K562 (cell line): ENCODE results near the gene MAST4. TPM values are rescaled to one million over a fixed set of nuclear protein-coding genes. Genes with fewer than 3 reads are reported as not detected.

Experiments used
- ATAC-seq: fragments of 200-7000 bp; cut with Tn5 transposase; 3 replicates; pipeline ENCODE4 v1.9.1; 2020; ENCODE audit warnings: moderate library complexity
- BruUV-seq: library from RNA; stranded (reverse); fragments of 400-500 nt; replicated peaks from 2 replicates; lab custom pipeline; 2021; lab: Mats Ljungman, UMichigan
- CTCF ChIA-PET: fragments of 300-600 bp; formaldehyde crosslinking; extraction: SDS; loops from one replicate; lab custom pipeline; 2021; ENCODE audit warnings: low intra/inter-chr PET ratio; lab: Yijun Ruan, JAX
- POLR2A ChIA-PET: fragments of 300-600, 350-650 bp; sonication (Branson Sonifier 250); formaldehyde crosslinking; extraction: SDS; loops from one replicate; lab custom pipeline; 2021; ENCODE audit warnings: antibody characterized with exemption, inconsistent platforms; lab: Yijun Ruan, JAX
- DNase-seq, 4 experiments: peaks; one replicate each; pipeline versions ENCODE4 v3.0.0 to v3.0.0-alpha.2; 2011 to 2018; ENCODE audit warnings: low spot score in 3 of 4, mixed read lengths in 3 of 4; ENCODE audit errors: extremely low read depth in 1 of 4
- FAIRE-seq: peaks from 2 replicates; lab custom pipeline; 2011; peaks lifted over from hg19 to GRCh38; lab: Jason Lieb, UNC
- H2AFZ ChIP-seq: 2 replicates; pipeline ENCODE4 v1.6.0; 2011; ENCODE audit warnings: low read depth, low read length, control low read depth, inconsistent platforms
- H3K27ac ChIP-seq: fragments of 200-600 bp; 3 replicates; pipeline ENCODE4 v1.8.0; 2011; ENCODE audit warnings: low read depth, mild to moderate bottlenecking, control low read depth, inconsistent platforms, low read length, moderate library complexity, mixed read lengths; ENCODE audit errors: extremely low read depth
- H3K27me3 ChIP-seq, 2 experiments: fragments of 300-600 bp in 1 of 2; 2 replicates in 1 of 2; 3 replicates in 1 of 2; pipeline versions ENCODE4 v1.6.0 to v1.8.0; 2011; ENCODE audit warnings: inconsistent platforms in 2 of 2, low read length in 2 of 2, mild to moderate bottlenecking in 1 of 2, mixed read lengths in 1 of 2, moderate library complexity in 1 of 2; ENCODE audit not compliant: control insufficient read depth in 2 of 2, insufficient read depth in 2 of 2
- H3K36me3 ChIP-seq: fragments of 300-600 bp; 3 replicates; pipeline ENCODE4 v1.8.0; 2011; ENCODE audit warnings: mild to moderate bottlenecking, low read length, inconsistent platforms; ENCODE audit not compliant: control insufficient read depth, insufficient read depth
- H3K4me1 ChIP-seq, 2 experiments: fragments of 200-600 bp in 1 of 2; replicated peaks in 1 of 2; 2 replicates in 1 of 2; 3 replicates in 1 of 2; pipeline versions ENCODE4 v1.5.1 to v1.8.0; 2011; ENCODE audit warnings: inconsistent platforms in 2 of 2, low read length in 2 of 2, mild to moderate bottlenecking in 1 of 2, mixed read lengths in 1 of 2, moderate library complexity in 1 of 2; ENCODE audit not compliant: control insufficient read depth in 2 of 2, insufficient read depth in 2 of 2
- H3K4me2 ChIP-seq: 2 replicates; pipeline ENCODE4 v1.6.1; 2011; ENCODE audit warnings: low read length, control low read depth, inconsistent platforms, mixed read lengths; ENCODE audit not compliant: insufficient read depth
- H3K4me3 ChIP-seq: fragments of 200-600 bp; sonication (generic), shearing (Covaris generic); 2 replicates; pipeline ENCODE4 v1.5.1; 2016; ENCODE audit warnings: control low read depth, inconsistent platforms
- H3K79me2 ChIP-seq: fragments of 200-600 bp; 3 replicates; pipeline ENCODE4 v1.8.0; 2011; ENCODE audit warnings: low read length, inconsistent platforms; ENCODE audit not compliant: control insufficient read depth, insufficient read depth
- H3K9ac ChIP-seq, 2 experiments: 2 replicates each; pipeline versions ENCODE4 v1.6.0 to v1.6.1; 2011; ENCODE audit warnings: low read depth in 2 of 2, low read length in 2 of 2, control low read depth in 1 of 2, inconsistent platforms in 1 of 2, mild to moderate bottlenecking in 1 of 2, mixed read lengths in 1 of 2; ENCODE audit not compliant: insufficient read depth in 1 of 2
- H3K9me1 ChIP-seq: one replicate; pipeline ENCODE4 v1.6.0; 2011; ENCODE audit warnings: inconsistent platforms, mild to moderate bottlenecking, low read length, moderate library complexity; ENCODE audit not compliant: control insufficient read depth, insufficient read depth
- H3K9me3 ChIP-seq: replicated peaks from 2 replicates; pipeline ENCODE4 v1.5.1; 2011; ENCODE audit warnings: low read depth, low read length, inconsistent platforms; ENCODE audit not compliant: control insufficient read depth, insufficient read depth
- H4K20me1 ChIP-seq: replicated peaks from 2 replicates; pipeline ENCODE4 v1.6.1; 2011; ENCODE audit warnings: low read length, inconsistent platforms, mixed read lengths; ENCODE audit not compliant: control insufficient read depth, insufficient read depth
- DPF2 ChIP-seq: fragments of 450-650 bp; IDR thresholded peaks from 2 replicates; pipeline ENCODE4 v1.6.1; 2016
- FOXJ2 ChIP-seq: fragments of 200-800 bp; sonication (Bioruptor generic); IDR thresholded peaks from 2 replicates; pipeline ENCODE4 v1.6.1; 2016; ENCODE audit warnings: missing genetic modification characterization, missing compliant biosample characterization
- ID3 ChIP-seq, 2 experiments: fragments of 250-450 bp in 1 of 2; fragments of 450-650 bp in 1 of 2; sonication (Bioruptor Pico) in 1 of 2; IDR thresholded peaks; 2 replicates each; pipeline versions ENCODE4 v1.6.1 to v1.8.0; 2016 to 2021; ENCODE audit warnings: mild to moderate bottlenecking in 2 of 2, moderate library complexity in 2 of 2, missing compliant biosample characterization in 1 of 2, missing genetic modification characterization in 1 of 2
- MCM7 ChIP-seq, 2 experiments: fragments of 450-650 bp; IDR thresholded peaks; 2 replicates each; pipeline ENCODE4 v1.6.1; 2016 to 2018
- PHB ChIP-seq: fragments of 250-450 bp; sonication (Bioruptor Pico); IDR thresholded peaks from 2 replicates; pipeline ENCODE4 v1.5.0; 2021
- WGBS: fragments of 100-300 bp; shearing (Covaris generic); methylation state at CpG from one replicate; pipeline ENCODE4 v1.1.6; 2016; ENCODE audit warnings: low coverage, mixed read lengths; ENCODE audit not compliant: insufficient coverage; ENCODE audit errors: missing lambda C conversion rate; 5-methylcytosine and 5-hydroxymethylcytosine counted together
- in situ Hi-C: fragments of 300-500 bp; cut with MboI; formaldehyde crosslinking; loops from 4 replicates; pipeline ENCODE4 v1.15.0; 2018; ENCODE audit warnings: inconsistent platforms, mixed read lengths
- intact Hi-C: fragments of 100-400 bp; cut with micrococcal nuclease; formaldehyde crosslinking; loops from 2 replicates; pipeline ENCODE4 v1.14.2; 2022
- polyA plus RNA-seq, 8 experiments: library from polyadenylated mRNA; depleted of rRNA in 4 of 8; stranded (reverse) in 5 of 8; unstranded in 3 of 8; fragments of >200 nt; fragmentation: Nextera tagmentation in 2 of 8; fragmentation: Illumina TruSeq in 1 of 8; extraction: Ambion mirVana in 2 of 8; extraction: Trizol in 1 of 8; gene quantifications; 2 replicates each; pipeline versions ENCODE4 v1.2.1 to v1.2.3, GENCODE V29; 2011 to 2014; ENCODE audit warnings: inconsistent platforms in 1 of 8, missing spikeins in 1 of 8
- total RNA-seq, 7 experiments: library from RNA; depleted of rRNA in 6 of 7; stranded (reverse); fragments of >200 nt in 6 of 7; fragmentation: Illumina TruSeq in 2 of 7; extraction: Trizol in 2 of 7; gene quantifications; 2 replicates each; pipeline versions ENCODE4 v1.2.1 to v1.2.3, GENCODE V29; 2011 to 2021; ENCODE audit warnings: low replicate concordance in 1 of 7

MAST4 gene
- total and polyA plus RNA-seq, 9 of the 15 experiments (the other 6 are each of a cell fraction or from before 2014, with no cell fraction given) = 0.88 to 10.1 (median 5.2) TPM

GRCh38 chr5:66757834-66758371 is 161.7 kb downstream of the MAST4 start:
- in situ Hi-C loops = no loop called here
- DNase-seq (no peak), ATAC-seq (no peak), FAIRE-seq (no peak)
- BruUV-seq = no TSS peak
- intact Hi-C loops = loop anchor here (2.0 kb wide), 1 partner anchor 451 kb away; no protein-coding TSS in a partner anchor
- Histone ChIP-seq H3K9me3 (no peaks in the 10 kb centered on the region), H3K27ac (no peak overlapping the region), H3K4me2 (no peak overlapping the region), H2AFZ (no peak overlapping the region), H3K36me3 (no peaks in the 10 kb centered on the region), H3K9ac (no peak overlapping the region), H3K79me2 (no peaks in the 10 kb centered on the region), H3K4me3 (no peak overlapping the region), H3K27me3 (no peaks in the 10 kb centered on the region), H3K9me1 (no peaks in the 10 kb centered on the region), H3K4me1 (no peaks in the 10 kb centered on the region), H4K20me1 (no peaks in the 10 kb centered on the region)
- no peak for TF ChIP-seq FOXJ2 (tag)
- ChIA-PET CTCF (interaction anchor here (1.2 kb wide), 1 partner anchor 452 kb away, joined by 4 read pairs; no protein-coding TSS in a partner anchor), POLR2A (interaction anchor here (1.4 kb wide), 1 partner anchor 16 kb away, joined by 4 read pairs; no protein-coding TSS in a partner anchor)
- 0% methylated on average over 3 of the region's 3 CpGs for WGBS

GRCh38 chr5:66769030-66769733 is 173.0 kb downstream of the MAST4 start:
- no peak overlapping the region for H2AFZ ChIP-seq
- ATAC-seq (no peak), DNase-seq (no peak), FAIRE-seq (peak; percentile 29)
- POLR2A ChIA-PET = interaction anchor here (0.9 kb wide), 1 partner anchor 16 kb away, joined by 3 read pairs; no protein-coding TSS in a partner anchor
- no peak overlapping the region for H3K4me3 ChIP-seq
- TF ChIP-seq MCM7 (IDR thresholded peaks at IDR 0.05) (no peak), DPF2 (no peak), PHB (CRISPR knock-in tag) (no peak), ID3 (CRISPR knock-in tag; IDR thresholded peaks at IDR 0.05) (no peak), ID3 (tag; IDR thresholded peaks at IDR 0.05) (no peak)
- no peaks in the 10 kb centered on the region for H3K4me1 ChIP-seq
- no peaks in the 10 kb centered on the region for H3K36me3 ChIP-seq
- CTCF ChIA-PET = interaction anchor here (0.6 kb wide), 1 partner anchor 152 kb away, joined by 3 read pairs; no protein-coding TSS in a partner anchor
- no peaks in the 10 kb centered on the region for H3K9me3 ChIP-seq
- BruUV-seq = no TSS peak
- no peaks in the 10 kb centered on the region for H3K9me1 ChIP-seq
- no peaks in the 10 kb centered on the region for H4K20me1 ChIP-seq
- no peaks in the 10 kb centered on the region for H3K79me2 ChIP-seq
- peaks cover 0 to 4% of the 10 kb centered on the region in 2 experiments; a peak in 2 of 5 replicates for H3K27me3 ChIP-seq
- H3K4me2 ChIP-seq = no peak overlapping the region
- whole genome bisulfite sequencing = 2% methylated on average over 9 of the region's 9 CpGs
- no peak overlapping the region for H3K27ac ChIP-seq
- in situ Hi-C loops (no loop called here), intact Hi-C loops (no loop called here)
- no peak overlapping the region for H3K9ac ChIP-seq
